DOHH2 (cell line): ENCODE measurements around the gene NBEA.

Source experiments
- H3F3A ChIP-seq: fragments of 200-600 bp; sonication (generic), shearing (Covaris generic); 2 replicates; pipeline ENCODE4 v1.6.0; 2016; ENCODE audit warnings: antibody characterized with exemption, mild to moderate bottlenecking; ENCODE audit not compliant: control insufficient read depth, insufficient read depth
- H3K27ac ChIP-seq: fragments of 200-600 bp; sonication (generic); 2 replicates; pipeline ENCODE4 v1.5.1; 2014; ENCODE audit warnings: low read depth, mild to moderate bottlenecking, low read length, moderate library complexity
- H3K27me3 ChIP-seq: fragments of 200-600 bp; sonication (generic); 2 replicates; pipeline ENCODE4 v1.6.1; 2014; ENCODE audit warnings: mild to moderate bottlenecking, low read length, mixed read lengths; ENCODE audit not compliant: control insufficient read depth
- H3K36me3 ChIP-seq: fragments of 200-600 bp; sonication (generic); 2 replicates; pipeline ENCODE4 v1.6.1; 2014; ENCODE audit warnings: mild to moderate bottlenecking, low read length, moderate library complexity, mixed read lengths; ENCODE audit not compliant: control insufficient read depth
- H3K4me1 ChIP-seq: fragments of 200-600 bp; sonication (generic); 2 replicates; pipeline ENCODE4 v1.6.1; 2014; ENCODE audit warnings: mild to moderate bottlenecking, low read length, mixed read lengths; ENCODE audit not compliant: control insufficient read depth
- H3K4me2 ChIP-seq: fragments of 200-600 bp; sonication (generic); 2 replicates; pipeline ENCODE4 v1.6.0; 2014; ENCODE audit warnings: mild to moderate bottlenecking, low read length, moderate library complexity
- H3K4me3 ChIP-seq: fragments of 200-600 bp; sonication (generic); 2 replicates; pipeline ENCODE4 v1.5.1; 2014; ENCODE audit warnings: mild to moderate bottlenecking, low read length, mixed read lengths
- H3K79me2 ChIP-seq: fragments of 200-600 bp; sonication (generic); 2 replicates; pipeline ENCODE4 v1.6.1; 2014; ENCODE audit warnings: mild to moderate bottlenecking, low read length, mixed read lengths; ENCODE audit not compliant: control insufficient read depth
- H3K9me2 ChIP-seq: fragments of 200-600 bp; sonication (generic); replicated peaks from 2 replicates; pipeline ENCODE4 v1.6.1; 2014; ENCODE audit warnings: mild to moderate bottlenecking, low read length, mixed read lengths; ENCODE audit not compliant: control insufficient read depth
- H3K9me3 ChIP-seq: fragments of 200-600 bp; sonication (generic); 2 replicates; pipeline ENCODE4 v1.6.1; 2014; ENCODE audit warnings: antibody characterized with exemption, low read length, mixed read lengths; ENCODE audit not compliant: control insufficient read depth, insufficient read depth
- H4K20me1 ChIP-seq: fragments of 200-600 bp; sonication (generic); 2 replicates; pipeline ENCODE4 v1.6.0; 2014; ENCODE audit warnings: low read depth, mild to moderate bottlenecking, antibody characterized with exemption, low read length, moderate library complexity; ENCODE audit not compliant: control insufficient read depth, insufficient read depth
- EZH2phosphoT487 ChIP-seq: fragments of 200-600 bp; sonication (generic); IDR thresholded peaks from 2 replicates; pipeline ENCODE4 v1.6.1; 2017; ENCODE audit warnings: borderline replicate concordance, mild to moderate bottlenecking, antibody characterized with exemption, low read length, moderate library complexity, mixed read lengths
- TF ChIP-seq, protein P1 (sequence below): fragments of 200-600 bp; sonication (generic); IDR thresholded peaks from one replicate; pipeline ENCODE4 v1.5.1; 2014; ENCODE audit warnings: antibody characterized with exemption, mild to moderate bottlenecking, low read depth, low read length; ENCODE audit not compliant: poor library complexity, severe bottlenecking

The NBEA gene

DNA sequence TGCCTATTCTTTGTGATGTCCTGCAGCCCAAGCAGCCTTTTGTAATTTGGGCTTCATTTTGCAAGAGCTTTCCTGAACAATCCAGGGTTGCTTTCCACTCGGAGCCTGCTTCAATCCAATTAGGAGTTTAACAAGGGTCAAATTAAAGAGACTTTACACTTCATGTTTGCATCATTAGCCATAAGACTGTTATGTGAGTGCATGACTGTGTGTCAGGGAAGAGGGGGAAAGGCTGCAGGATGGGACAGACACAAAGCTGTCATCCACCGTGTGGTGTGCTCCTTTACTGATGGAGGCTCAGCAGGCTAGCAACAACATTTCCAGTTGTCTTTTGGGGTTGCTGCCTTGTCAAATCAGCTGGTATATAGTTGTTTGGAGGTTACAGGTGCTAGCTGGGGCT, 558.1 kb downstream of the NBEA start:
- Histone ChIP-seq H3K36me3 (no peaks in the 10 kb centered on the region), H4K20me1 (no peaks in the 10 kb centered on the region), H3K9me3 (no peaks in the 10 kb centered on the region), H3F3A (0 out of 2 replicates have a peak, but pooled peaks cover 8% of the 10 kb centered on the region), H3K4me2 (no peak overlapping the region), H3K9me2 (no peaks in the 10 kb centered on the region), H3K27me3 (no peaks in the 10 kb centered on the region), H3K4me3 (no peak overlapping the region), H3K27ac (no peak overlapping the region), H3K4me1 (peaks cover 23% of the 10 kb centered on the region), H3K79me2 (no peaks in the 10 kb centered on the region)
- TF ChIP-seq EZH2phosphoT487: no peak
- TF ChIP-seq, protein P1, sequence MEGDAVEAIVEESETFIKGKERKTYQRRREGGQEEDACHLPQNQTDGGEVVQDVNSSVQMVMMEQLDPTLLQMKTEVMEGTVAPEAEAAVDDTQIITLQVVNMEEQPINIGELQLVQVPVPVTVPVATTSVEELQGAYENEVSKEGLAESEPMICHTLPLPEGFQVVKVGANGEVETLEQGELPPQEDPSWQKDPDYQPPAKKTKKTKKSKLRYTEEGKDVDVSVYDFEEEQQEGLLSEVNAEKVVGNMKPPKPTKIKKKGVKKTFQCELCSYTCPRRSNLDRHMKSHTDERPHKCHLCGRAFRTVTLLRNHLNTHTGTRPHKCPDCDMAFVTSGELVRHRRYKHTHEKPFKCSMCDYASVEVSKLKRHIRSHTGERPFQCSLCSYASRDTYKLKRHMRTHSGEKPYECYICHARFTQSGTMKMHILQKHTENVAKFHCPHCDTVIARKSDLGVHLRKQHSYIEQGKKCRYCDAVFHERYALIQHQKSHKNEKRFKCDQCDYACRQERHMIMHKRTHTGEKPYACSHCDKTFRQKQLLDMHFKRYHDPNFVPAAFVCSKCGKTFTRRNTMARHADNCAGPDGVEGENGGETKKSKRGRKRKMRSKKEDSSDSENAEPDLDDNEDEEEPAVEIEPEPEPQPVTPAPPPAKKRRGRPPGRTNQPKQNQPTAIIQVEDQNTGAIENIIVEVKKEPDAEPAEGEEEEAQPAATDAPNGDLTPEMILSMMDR: no peak

DNA sequence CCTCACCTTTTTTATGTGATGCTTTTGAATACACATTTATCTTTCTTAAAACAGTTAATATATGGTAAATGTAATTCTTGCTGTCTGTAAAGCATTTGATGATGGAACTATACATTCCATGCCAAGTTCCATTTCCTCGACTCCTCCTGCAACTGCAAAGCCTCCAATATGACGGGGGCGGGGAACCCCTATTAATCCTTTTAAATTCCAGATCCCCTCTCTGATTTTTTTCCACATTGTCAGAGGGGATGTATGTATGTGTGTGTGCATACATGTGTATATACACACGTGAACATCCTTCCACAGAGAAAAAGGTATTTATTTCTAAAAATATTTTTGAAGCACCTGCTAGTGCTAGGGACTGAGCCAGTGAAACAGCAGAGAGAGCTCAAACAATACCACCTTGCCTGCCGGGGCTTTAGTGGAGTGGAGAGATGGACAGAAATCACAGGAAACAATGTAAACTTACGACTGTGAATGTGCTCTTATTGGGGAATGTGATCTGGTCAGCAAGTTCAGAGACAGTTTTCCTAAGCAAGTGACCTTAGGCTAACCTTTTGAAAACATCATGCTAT, 559.7 kb downstream of the NBEA start:
- Histone ChIP-seq H3K4me2 (no peak overlapping the region), H3K9me3 (no peaks in the 10 kb centered on the region), H3K36me3 (no peaks in the 10 kb centered on the region), H3K79me2 (no peaks in the 10 kb centered on the region), H3K27ac (no peak overlapping the region), H4K20me1 (no peaks in the 10 kb centered on the region), H3K9me2 (no peaks in the 10 kb centered on the region), H3K27me3 (no peaks in the 10 kb centered on the region), H3K4me3 (no peak overlapping the region), H3K4me1 (peaks cover 12% of the 10 kb centered on the region), H3F3A (0 out of 2 replicates have a peak, but pooled peaks cover 6% of the 10 kb centered on the region)
- no peak for TF ChIP-seq EZH2phosphoT487
- TF ChIP-seq, protein P1: no peak

DNA sequence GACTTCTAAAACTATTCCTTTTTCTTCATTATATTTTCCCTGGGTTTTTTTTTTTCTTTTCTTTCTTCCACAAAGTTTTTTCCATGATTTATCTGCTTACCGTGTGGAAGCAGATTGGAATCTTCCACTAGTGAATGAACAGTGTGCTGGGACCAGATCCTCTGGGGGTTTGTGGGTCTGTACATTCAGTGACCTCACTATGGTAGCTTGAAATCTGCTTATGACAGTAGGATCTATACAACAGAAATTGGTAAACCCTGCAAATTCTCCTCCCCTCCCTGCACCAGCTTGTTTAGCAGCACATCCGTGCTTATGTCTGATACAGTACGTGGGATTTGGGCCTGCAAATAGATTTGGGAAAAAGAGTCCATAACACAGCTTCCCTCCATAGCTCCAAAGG, 560.4 kb downstream of the NBEA start:
- Histone ChIP-seq H3K4me1 (peaks cover 5% of the 10 kb centered on the region), H3K27ac (no peak overlapping the region), H3F3A (no peaks in the 10 kb centered on the region), H3K4me2 (no peak overlapping the region), H4K20me1 (no peaks in the 10 kb centered on the region), H3K27me3 (no peaks in the 10 kb centered on the region), H3K9me2 (no peaks in the 10 kb centered on the region), H3K36me3 (no peaks in the 10 kb centered on the region), H3K9me3 (no peaks in the 10 kb centered on the region), H3K79me2 (no peaks in the 10 kb centered on the region), H3K4me3 (no peak overlapping the region)
- TF ChIP-seq EZH2phosphoT487: no peak
- TF ChIP-seq, protein P1: no peak
